ENCODE data around the gene PLPPR5. TPM values are rescaled to one million over a fixed set of nuclear protein-coding genes. Genes with fewer than 3 reads are reported as not detected.

The PLPPR5 gene
- total RNA-seq, 6 donors from 2014 or later, result 0.33 TPM; not detected in 5

- TF ChIP-seq EP300 (IDR thresholded peaks at IDR 0.05) (no peak), POLR2AphosphoS5 (IDR thresholded peaks at IDR 0.05) (no peak)
- H3K27me3 ChIP-seq, result no peaks in the 10 kb centered on the region
- H3K9me3 ChIP-seq, result no peaks in the 10 kb centered on the region
- no peak for ATAC-seq (ENCODE audit: low FRiP score in 2 of 2)
- 78 to 80% methylated on average over 4 of the region's 4 CpGs for WGBS, 2 donors
- H3K27ac ChIP-seq, result no peak overlapping the region
- H3K4me3 ChIP-seq, result no peak overlapping the region
- DNase-seq, result no peak
- H3K4me1 ChIP-seq, result no peaks in the 10 kb centered on the region
- H3K36me3 ChIP-seq, result no peaks in the 10 kb centered on the region
Observed at GRCh38 chr1:98940722-98941079, 64.0 kb downstream of the PLPPR5 start.

- Histone ChIP-seq H3K27me3 (no peaks in the 10 kb centered on the region), H3K36me3 (no peaks in the 10 kb centered on the region), H3K4me1 (no peaks in the 10 kb centered on the region), H3K4me3 (no peak overlapping the region), H3K27ac (no peak overlapping the region), H3K9me3 (no peaks in the 10 kb centered on the region)
- no peak for ATAC-seq (ENCODE audit: low FRiP score in 2 of 2)
- WGBS, 2 donors, result 90 to 94% methylated on average over 4 of the region's 4 CpGs
- TF ChIP-seq, protein P1, sequence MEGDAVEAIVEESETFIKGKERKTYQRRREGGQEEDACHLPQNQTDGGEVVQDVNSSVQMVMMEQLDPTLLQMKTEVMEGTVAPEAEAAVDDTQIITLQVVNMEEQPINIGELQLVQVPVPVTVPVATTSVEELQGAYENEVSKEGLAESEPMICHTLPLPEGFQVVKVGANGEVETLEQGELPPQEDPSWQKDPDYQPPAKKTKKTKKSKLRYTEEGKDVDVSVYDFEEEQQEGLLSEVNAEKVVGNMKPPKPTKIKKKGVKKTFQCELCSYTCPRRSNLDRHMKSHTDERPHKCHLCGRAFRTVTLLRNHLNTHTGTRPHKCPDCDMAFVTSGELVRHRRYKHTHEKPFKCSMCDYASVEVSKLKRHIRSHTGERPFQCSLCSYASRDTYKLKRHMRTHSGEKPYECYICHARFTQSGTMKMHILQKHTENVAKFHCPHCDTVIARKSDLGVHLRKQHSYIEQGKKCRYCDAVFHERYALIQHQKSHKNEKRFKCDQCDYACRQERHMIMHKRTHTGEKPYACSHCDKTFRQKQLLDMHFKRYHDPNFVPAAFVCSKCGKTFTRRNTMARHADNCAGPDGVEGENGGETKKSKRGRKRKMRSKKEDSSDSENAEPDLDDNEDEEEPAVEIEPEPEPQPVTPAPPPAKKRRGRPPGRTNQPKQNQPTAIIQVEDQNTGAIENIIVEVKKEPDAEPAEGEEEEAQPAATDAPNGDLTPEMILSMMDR (IDR thresholded peaks at IDR 0.05), result no peak
- TF ChIP-seq EP300 (IDR thresholded peaks at IDR 0.05) (no peak), POLR2AphosphoS5 (IDR thresholded peaks at IDR 0.05) (no peak), POLR2A (IDR thresholded peaks at IDR 0.05) (no peak)
- no peak for DNase-seq
Observed at GRCh38 chr1:98940069-98940721, 64.5 kb downstream of the PLPPR5 start.

DNA sequence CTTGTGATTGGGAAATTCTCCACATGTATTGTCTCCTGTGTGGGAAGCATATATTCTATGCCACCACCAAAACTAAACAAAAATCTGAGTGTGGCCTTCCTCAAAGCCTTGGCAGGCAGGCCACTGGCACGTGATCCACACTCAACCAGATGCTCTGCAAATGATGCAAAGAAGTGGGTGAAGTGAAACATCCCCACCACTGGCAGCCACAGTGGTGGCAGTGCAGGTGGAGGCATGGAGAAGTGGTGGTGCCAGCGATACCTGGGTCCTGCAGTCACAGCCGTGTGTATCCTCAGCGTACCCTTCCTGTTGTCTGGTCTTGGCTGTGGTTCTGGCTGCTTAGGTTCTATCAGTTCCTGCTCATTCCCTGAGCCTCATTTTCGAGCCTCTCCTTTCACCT, 65.2 kb downstream of the PLPPR5 start:
- no peaks in the 10 kb centered on the region for H3K9me3 ChIP-seq
- H3K27ac ChIP-seq, result no peak overlapping the region
- 80 to 88% methylated on average over 5 of the region's 5 CpGs for WGBS, 2 donors
- no peaks in the 10 kb centered on the region for H3K36me3 ChIP-seq
- no peaks in the 10 kb centered on the region for H3K4me1 ChIP-seq
- ATAC-seq (ENCODE audit: low FRiP score in 2 of 2), result no peak
- DNase-seq, result peak in 1 of 2 donors; percentile 2
- H3K4me3 ChIP-seq, result no peak overlapping the region
- TF ChIP-seq, protein P1 (IDR thresholded peaks at IDR 0.05), result no peak
- no peak for TF ChIP-seq EP300 (IDR thresholded peaks at IDR 0.05)
- H3K27me3 ChIP-seq, result no peaks in the 10 kb centered on the region

DNA sequence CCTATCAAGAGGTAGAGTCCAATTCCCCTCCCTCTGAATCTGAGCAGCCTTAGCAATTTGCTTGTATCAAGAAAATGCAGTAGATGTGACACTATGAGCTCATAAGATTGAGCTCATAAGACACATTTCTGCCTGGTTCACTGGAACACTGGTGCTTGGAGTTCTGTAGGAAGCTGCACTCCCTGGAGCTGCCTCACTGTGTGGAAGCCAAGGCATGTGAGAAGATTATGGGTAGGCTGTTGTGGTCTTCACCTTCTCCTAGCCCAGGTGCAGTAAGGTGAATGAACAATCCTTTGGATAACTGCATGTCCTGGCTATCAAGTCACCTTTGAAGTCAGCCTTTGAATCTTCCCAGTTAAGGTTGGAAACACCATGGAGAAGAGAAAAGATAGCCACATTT, 67.3 kb downstream of the PLPPR5 start:
- H3K9me3 ChIP-seq, result no peaks in the 10 kb centered on the region
- TF ChIP-seq POLR2AphosphoS5 (IDR thresholded peaks at IDR 0.05) (no peak), POLR2A (IDR thresholded peaks at IDR 0.05) (no peak), EP300 (IDR thresholded peaks at IDR 0.05) (no peak)
- TF ChIP-seq, protein P1 (IDR thresholded peaks at IDR 0.05), result no peak
- H3K27ac ChIP-seq, result no peak overlapping the region
- H3K27me3 ChIP-seq, result no peaks in the 10 kb centered on the region
- no peaks in the 10 kb centered on the region for H3K36me3 ChIP-seq
- DNase-seq (no peak), ATAC-seq (ENCODE audit: low FRiP score in 2 of 2) (no peak)
- H3K4me1 ChIP-seq, result no peaks in the 10 kb centered on the region
- H3K4me3 ChIP-seq, result no peak overlapping the region

DNA sequence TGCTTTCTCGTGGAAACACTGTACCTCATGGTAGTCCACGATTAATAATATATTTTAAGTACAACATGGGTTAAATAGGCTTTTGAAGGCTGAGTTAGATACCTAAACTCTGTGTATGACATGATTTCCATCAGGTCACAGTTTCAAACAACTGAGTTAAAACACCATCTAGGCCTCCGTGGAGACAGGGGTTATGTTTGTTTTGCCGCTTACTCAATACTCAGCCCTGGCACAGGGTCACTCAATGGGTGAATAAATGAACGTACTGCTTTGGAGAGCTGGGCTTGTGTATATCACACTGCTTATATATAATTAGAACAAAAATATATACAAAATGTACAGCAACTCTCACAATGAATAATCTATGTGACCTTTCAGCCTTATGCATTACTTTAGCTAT, 72.5 kb downstream of the PLPPR5 start:
- H3K27ac ChIP-seq, result no peak overlapping the region
- no peaks in the 10 kb centered on the region for H3K4me1 ChIP-seq
- no peak overlapping the region for H3K4me3 ChIP-seq
- H3K9me3 ChIP-seq, result no peaks in the 10 kb centered on the region
- TF ChIP-seq EP300 (IDR thresholded peaks at IDR 0.05) (no peak), POLR2AphosphoS5 (IDR thresholded peaks at IDR 0.05) (no peak), POLR2A (IDR thresholded peaks at IDR 0.05) (no peak)
- TF ChIP-seq, protein P1 (IDR thresholded peaks at IDR 0.05), result no peak
- 64 to 80% methylated on average over 5 of the region's 5 CpGs for WGBS, 2 donors
- no peak for DNase-seq
- no peak for ATAC-seq (ENCODE audit: low FRiP score in 2 of 2)
- H3K36me3 ChIP-seq, result no peaks in the 10 kb centered on the region
- no peaks in the 10 kb centered on the region for H3K27me3 ChIP-seq

Data from upper lobe of left lung (tissue), 6 donors.